HepG2 (cell line): ENCODE measurements around the gene MYO5A. TPM values are rescaled to one million over a fixed set of nuclear protein-coding genes. Genes with fewer than 3 reads are reported as not detected.

Source experiments
- ATAC-seq: fragments of 200-7000 bp; cut with Tn5 transposase; 3 replicates; pipeline ENCODE4 v1.9.1; 2020; ENCODE audit warnings: mild to moderate bottlenecking, moderate library complexity
- BruUV-seq: library from RNA; stranded (reverse); fragments of 400-500 nt; replicated peaks from 2 replicates; lab custom pipeline; 2021; lab: Mats Ljungman, UMichigan
- CTCF ChIA-PET: fragments of 300-600 bp; formaldehyde crosslinking; extraction: SDS; loops from one replicate; lab custom pipeline; 2021; ENCODE audit warnings: low total read pairs, inconsistent platforms, low intra/inter-chr PET ratio; lab: Yijun Ruan, JAX
- POLR2A ChIA-PET: fragments of 350-600 bp; sonication (Branson Sonifier 250); formaldehyde crosslinking; loops from one replicate; lab custom pipeline; 2020; ENCODE audit warnings: antibody characterized with exemption, inconsistent platforms; lab: Yijun Ruan, JAX
- DNase-seq: peaks from one replicate; pipeline ENCODE4 v3.0.0-alpha.2; 2015; ENCODE audit warnings: low spot score
- FAIRE-seq: peaks from 3 replicates; lab custom pipeline; 2011; peaks lifted over from hg19 to GRCh38; lab: Jason Lieb, UNC
- H2AFZ ChIP-seq: one replicate; pipeline ENCODE4 v1.6.1; 2011; ENCODE audit warnings: low read length, inconsistent platforms
- H3K27ac ChIP-seq: fragments of 300-600 bp; 3 replicates; pipeline ENCODE4 v1.8.0; 2011; ENCODE audit warnings: mixed run types, mild to moderate bottlenecking, mixed read lengths, low read length, inconsistent platforms; ENCODE audit not compliant: insufficient read depth; ENCODE audit errors: extremely low read length
- H3K27me3 ChIP-seq, 2 experiments: fragments of 200-600 bp in 1 of 2; 2 replicates in 1 of 2; 3 replicates in 1 of 2; pipeline versions ENCODE4 v1.6.0 to v1.8.0; 2011; ENCODE audit warnings: low read length in 2 of 2, mild to moderate bottlenecking in 2 of 2, moderate library complexity in 2 of 2, inconsistent platforms in 1 of 2; ENCODE audit not compliant: insufficient read depth in 2 of 2, control insufficient read depth in 1 of 2
- H3K36me3 ChIP-seq, 2 experiments: fragments of 200-600 bp in 1 of 2; replicated peaks in 1 of 2; 2 replicates in 1 of 2; 3 replicates in 1 of 2; pipeline versions ENCODE4 v1.5.1 to v1.8.0; 2011; ENCODE audit warnings: low read length in 2 of 2, inconsistent platforms in 1 of 2; ENCODE audit not compliant: insufficient read depth in 2 of 2, control insufficient read depth in 1 of 2
- H3K4me1 ChIP-seq: 2 replicates; pipeline ENCODE4 v1.5.1; 2012; ENCODE audit warnings: low read length, inconsistent platforms; ENCODE audit not compliant: insufficient read depth
- H3K4me2 ChIP-seq: 2 replicates; pipeline ENCODE4 v1.6.0; 2011; ENCODE audit warnings: low read depth, low read length, inconsistent platforms
- H3K4me3 ChIP-seq, 3 experiments: fragments of 200-600 bp in 1 of 3; sonication (generic), shearing (Covaris generic) in 1 of 3; replicated peaks in 1 of 3; 2 replicates each; pipeline ENCODE4 v1.5.1; 2011 to 2016; ENCODE audit warnings: low read length in 3 of 3, inconsistent platforms in 2 of 3, low read depth in 2 of 3, mild to moderate bottlenecking in 2 of 3, control low read depth in 1 of 3, mixed read lengths in 1 of 3; ENCODE audit not compliant: insufficient read depth in 1 of 3
- H3K79me2 ChIP-seq: one replicate; pipeline ENCODE4 v1.6.1; 2011; ENCODE audit warnings: low read length, inconsistent platforms; ENCODE audit not compliant: insufficient read depth
- H3K9ac ChIP-seq: 2 replicates; pipeline ENCODE4 v1.6.0; 2011; ENCODE audit warnings: mild to moderate bottlenecking, low read depth, low read length, inconsistent platforms; ENCODE audit not compliant: insufficient read depth
- H3K9me3 ChIP-seq: 2 replicates; pipeline ENCODE4 v1.5.1; 2012; ENCODE audit warnings: mild to moderate bottlenecking, low read length
- H4K20me1 ChIP-seq: 2 replicates; pipeline ENCODE4 v1.6.0; 2011; ENCODE audit warnings: inconsistent platforms, mild to moderate bottlenecking, low read length, moderate library complexity; ENCODE audit not compliant: insufficient read depth
- MTERF4 ChIP-seq: sonication (generic); formaldehyde crosslinking; IDR thresholded peaks from 2 replicates; pipeline ENCODE4 v1.8.0; 2023; ENCODE audit warnings: mild to moderate bottlenecking, missing genetic modification reagents
- NFKB2 ChIP-seq: sonication (generic); formaldehyde crosslinking; IDR thresholded peaks from 2 replicates; pipeline ENCODE4 v1.4.0; 2020; ENCODE audit warnings: missing genetic modification reagents, borderline replicate concordance
- SALL2 ChIP-seq: sonication (generic); formaldehyde crosslinking; IDR thresholded peaks from 2 replicates; pipeline ENCODE4 v1.8.1; 2023; ENCODE audit warnings: mild to moderate bottlenecking, missing genetic modification reagents, inconsistent platforms
- SETDB1 ChIP-seq: sonication (generic); formaldehyde crosslinking; IDR thresholded peaks from 2 replicates; pipeline ENCODE4 v1.5.1; 2020; ENCODE audit warnings: missing genetic modification reagents, mild to moderate bottlenecking, borderline replicate concordance
- ZFX ChIP-seq: sonication (generic); formaldehyde crosslinking; IDR thresholded peaks from 2 replicates; pipeline ENCODE4 v1.4.0; 2020; ENCODE audit warnings: mild to moderate bottlenecking, low read depth, missing genetic modification reagents, moderate library complexity
- WGBS: methylation state at CpG from one replicate; pipeline ENCODE4 v1.1.6; 2017; ENCODE audit warnings: low lambda C conversion rate; 5-methylcytosine and 5-hydroxymethylcytosine counted together
- in situ Hi-C: cut with HindIII; loops from 2 replicates; pipeline ENCODE4 v1.10.0; 2017; ENCODE audit warnings: low pct_unique_long_range_greater_than_20kb; ENCODE audit not compliant: extremely low pct_ligation_motif_present
- intact Hi-C: fragments of 100-400 bp; cut with micrococcal nuclease; formaldehyde crosslinking; loops from one replicate; pipeline ENCODE4 v1.10.0; 2022; ENCODE audit not compliant: unreplicated experiment
- polyA plus RNA-seq, 8 experiments: library from polyadenylated mRNA; depleted of rRNA in 3 of 8; stranded (reverse) in 7 of 8; unstranded in 1 of 8; fragments of >200 nt; fragmentation: Illumina TruSeq in 4 of 8; extraction: Trizol in 4 of 8; gene quantifications; 2 replicates each; pipeline versions ENCODE4 v1.2.1 to v1.2.3, GENCODE V29; 2011 to 2016; ENCODE audit warnings: low read depth in 4 of 8, missing spikeins in 1 of 8, mixed read lengths in 1 of 8; ENCODE audit not compliant: insufficient read depth in 1 of 8
- total RNA-seq, 5 experiments: library from RNA; depleted of rRNA; stranded (reverse); fragments of >200 nt; fragmentation: Illumina TruSeq; extraction: Trizol; gene quantifications; 2 replicates each; pipeline ENCODE4 v1.2.3, GENCODE V29; 2016; ENCODE audit warnings: low read depth in 1 of 5
- TF ChIP-seq, protein P1 (sequence below): sonication (generic); formaldehyde crosslinking; IDR thresholded peaks from 2 replicates; pipeline ENCODE4 v1.4.0; 2020; ENCODE audit warnings: missing genetic modification reagents
- TF ChIP-seq, protein P2 (sequence below): sonication (generic); formaldehyde crosslinking; IDR thresholded peaks from 2 replicates; pipeline ENCODE4 v1.8.0; 2022; ENCODE audit warnings: mild to moderate bottlenecking, missing genetic modification reagents, borderline replicate concordance
- TF ChIP-seq, protein P3 (sequence below), 2 experiments: sonication (generic) in 1 of 2; formaldehyde crosslinking in 1 of 2; IDR thresholded peaks; 2 replicates each; pipeline versions ENCODE4 v1.4.0 to v1.6.1; 2018 to 2020; ENCODE audit warnings: missing genetic modification reagents in 2 of 2, borderline replicate concordance in 1 of 2, low read depth in 1 of 2, mild to moderate bottlenecking in 1 of 2, missing biosample characterization in 1 of 2

MYO5A gene
- total and polyA plus RNA-seq, 2 of the 13 experiments (the other 11 are each of a cell fraction or from before 2014, with no cell fraction given), result 2.8 to 4.8 TPM

- TF ChIP-seq, protein P1, sequence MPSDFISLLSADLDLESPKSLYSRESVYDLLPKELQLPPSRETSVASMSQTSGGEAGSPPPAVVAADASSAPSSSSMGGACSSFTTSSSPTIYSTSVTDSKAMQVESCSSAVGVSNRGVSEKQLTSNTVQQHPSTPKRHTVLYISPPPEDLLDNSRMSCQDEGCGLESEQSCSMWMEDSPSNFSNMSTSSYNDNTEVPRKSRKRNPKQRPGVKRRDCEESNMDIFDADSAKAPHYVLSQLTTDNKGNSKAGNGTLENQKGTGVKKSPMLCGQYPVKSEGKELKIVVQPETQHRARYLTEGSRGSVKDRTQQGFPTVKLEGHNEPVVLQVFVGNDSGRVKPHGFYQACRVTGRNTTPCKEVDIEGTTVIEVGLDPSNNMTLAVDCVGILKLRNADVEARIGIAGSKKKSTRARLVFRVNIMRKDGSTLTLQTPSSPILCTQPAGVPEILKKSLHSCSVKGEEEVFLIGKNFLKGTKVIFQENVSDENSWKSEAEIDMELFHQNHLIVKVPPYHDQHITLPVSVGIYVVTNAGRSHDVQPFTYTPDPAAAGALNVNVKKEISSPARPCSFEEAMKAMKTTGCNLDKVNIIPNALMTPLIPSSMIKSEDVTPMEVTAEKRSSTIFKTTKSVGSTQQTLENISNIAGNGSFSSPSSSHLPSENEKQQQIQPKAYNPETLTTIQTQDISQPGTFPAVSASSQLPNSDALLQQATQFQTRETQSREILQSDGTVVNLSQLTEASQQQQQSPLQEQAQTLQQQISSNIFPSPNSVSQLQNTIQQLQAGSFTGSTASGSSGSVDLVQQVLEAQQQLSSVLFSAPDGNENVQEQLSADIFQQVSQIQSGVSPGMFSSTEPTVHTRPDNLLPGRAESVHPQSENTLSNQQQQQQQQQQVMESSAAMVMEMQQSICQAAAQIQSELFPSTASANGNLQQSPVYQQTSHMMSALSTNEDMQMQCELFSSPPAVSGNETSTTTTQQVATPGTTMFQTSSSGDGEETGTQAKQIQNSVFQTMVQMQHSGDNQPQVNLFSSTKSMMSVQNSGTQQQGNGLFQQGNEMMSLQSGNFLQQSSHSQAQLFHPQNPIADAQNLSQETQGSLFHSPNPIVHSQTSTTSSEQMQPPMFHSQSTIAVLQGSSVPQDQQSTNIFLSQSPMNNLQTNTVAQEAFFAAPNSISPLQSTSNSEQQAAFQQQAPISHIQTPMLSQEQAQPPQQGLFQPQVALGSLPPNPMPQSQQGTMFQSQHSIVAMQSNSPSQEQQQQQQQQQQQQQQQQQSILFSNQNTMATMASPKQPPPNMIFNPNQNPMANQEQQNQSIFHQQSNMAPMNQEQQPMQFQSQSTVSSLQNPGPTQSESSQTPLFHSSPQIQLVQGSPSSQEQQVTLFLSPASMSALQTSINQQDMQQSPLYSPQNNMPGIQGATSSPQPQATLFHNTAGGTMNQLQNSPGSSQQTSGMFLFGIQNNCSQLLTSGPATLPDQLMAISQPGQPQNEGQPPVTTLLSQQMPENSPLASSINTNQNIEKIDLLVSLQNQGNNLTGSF, result no peak
- TF ChIP-seq SETDB1, result no peak
- TF ChIP-seq, all 625 proteins: peak for 3
Observed at GRCh38 chr15:52350423-52350822, 178.3 kb downstream of the MYO5A start (continued).

DNA sequence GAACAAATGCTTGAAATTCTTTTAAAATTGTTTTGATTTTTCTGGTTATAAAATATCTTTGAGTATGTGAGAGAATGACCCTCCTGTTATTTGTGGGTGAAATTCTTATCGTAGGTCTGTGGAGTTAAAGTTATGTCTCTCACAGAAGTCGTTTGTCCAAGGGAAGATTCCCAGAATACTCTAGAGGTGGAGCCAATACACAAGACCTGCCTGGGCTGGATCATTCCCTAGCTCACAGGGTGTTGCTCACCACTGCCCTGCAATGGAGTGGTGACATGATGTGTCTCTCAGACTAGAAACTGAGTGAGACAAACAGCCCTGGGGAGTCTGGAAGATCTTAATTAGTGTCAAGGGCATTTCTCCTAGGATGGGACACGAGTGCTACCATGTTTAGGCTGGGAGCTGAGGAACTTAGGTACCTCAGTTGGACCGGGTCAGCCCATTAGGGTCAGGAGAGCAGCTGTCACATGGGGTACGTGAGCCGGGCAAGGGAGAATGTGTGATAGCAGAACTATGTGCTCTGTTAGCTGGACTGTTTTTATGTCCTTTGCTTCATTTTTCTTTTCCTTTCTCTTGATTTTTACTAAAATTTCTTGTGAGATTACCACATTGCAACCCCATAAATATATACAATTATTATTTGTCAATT, 179.5 kb downstream of the MYO5A start:
- no peaks in the 10 kb centered on the region for H3K36me3 ChIP-seq
- H3K4me3 ChIP-seq, result no peak overlapping the region
- no peaks in the 10 kb centered on the region for H3K4me1 ChIP-seq
- ATAC-seq, result no peak
- H4K20me1 ChIP-seq, result no peaks in the 10 kb centered on the region
- no peak overlapping the region for H3K9ac ChIP-seq
- POLR2A ChIA-PET, result no interaction called here
- no peak for DNase-seq
- CTCF ChIA-PET, result no interaction called here
- H3K4me2 ChIP-seq, result no peak overlapping the region
- no peaks in the 10 kb centered on the region for H3K79me2 ChIP-seq
- no peak for FAIRE-seq
- in situ Hi-C loops, result no loop called here
- H3K27ac ChIP-seq, result no peak overlapping the region
- 89% methylated on average over 6 of the region's 6 CpGs for WGBS
- no TSS peak for BruUV-seq
- no peak overlapping the region for H2AFZ ChIP-seq
- H3K27me3 ChIP-seq, result no peaks in the 10 kb centered on the region
- intact Hi-C loops, result no loop called here
- H3K9me3 ChIP-seq, result no peaks in the 10 kb centered on the region
- no peak for TF ChIP-seq SALL2
- no peak for TF ChIP-seq ZFX (CRISPR knock-in tag)
- TF ChIP-seq, protein P2, sequence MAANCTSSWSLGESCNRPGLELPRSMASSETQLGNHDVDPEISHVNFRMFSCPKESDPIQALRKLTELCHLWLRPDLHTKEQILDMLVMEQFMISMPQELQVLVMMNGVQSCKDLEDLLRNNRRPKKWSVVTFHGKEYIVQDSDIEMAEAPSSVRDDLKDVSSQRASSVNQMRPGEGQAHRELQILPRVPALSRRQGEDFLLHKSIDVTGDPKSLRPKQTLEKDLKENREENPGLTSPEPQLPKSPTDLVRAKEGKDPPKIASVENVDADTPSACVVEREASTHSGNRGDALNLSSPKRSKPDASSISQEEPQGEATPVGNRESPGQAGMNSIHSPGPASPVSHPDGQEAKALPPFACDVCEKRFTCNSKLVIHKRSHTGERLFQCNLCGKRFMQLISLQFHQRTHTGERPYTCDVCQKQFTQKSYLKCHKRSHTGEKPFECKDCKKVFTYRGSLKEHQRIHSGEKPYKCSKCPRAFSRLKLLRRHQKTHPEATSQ, result no peak
- TF ChIP-seq, protein P3, sequence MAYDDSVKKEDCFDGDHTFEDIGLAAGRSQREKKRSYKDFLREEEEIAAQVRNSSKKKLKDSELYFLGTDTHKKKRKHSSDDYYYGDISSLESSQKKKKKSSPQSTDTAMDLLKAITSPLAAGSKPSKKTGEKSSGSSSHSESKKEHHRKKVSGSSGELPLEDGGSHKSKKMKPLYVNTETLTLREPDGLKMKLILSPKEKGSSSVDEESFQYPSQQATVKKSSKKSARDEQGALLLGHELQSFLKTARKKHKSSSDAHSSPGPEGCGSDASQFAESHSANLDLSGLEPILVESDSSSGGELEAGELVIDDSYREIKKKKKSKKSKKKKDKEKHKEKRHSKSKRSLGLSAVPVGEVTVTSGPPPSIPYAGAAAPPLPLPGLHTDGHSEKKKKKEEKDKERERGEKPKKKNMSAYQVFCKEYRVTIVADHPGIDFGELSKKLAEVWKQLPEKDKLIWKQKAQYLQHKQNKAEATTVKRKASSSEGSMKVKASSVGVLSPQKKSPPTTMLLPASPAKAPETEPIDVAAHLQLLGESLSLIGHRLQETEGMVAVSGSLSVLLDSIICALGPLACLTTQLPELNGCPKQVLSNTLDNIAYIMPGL (CRISPR knock-in tag; IDR thresholded peaks at IDR 0.05; ENCODE audit: borderline replicate concordance in 1 of 2, low read depth in 1 of 2), result no peak
- no peak for TF ChIP-seq MTERF4 (CRISPR knock-in tag)
- TF ChIP-seq NFKB2 (CRISPR knock-in tag), result no peak
